Pancreas (tissue), 10 donors: ENCODE data around the gene XKRX. TPM values are rescaled to one million over a fixed set of nuclear protein-coding genes. Genes with fewer than 3 reads are reported as not detected.

ENCODE experiments used
- ATAC-seq, 4 donors: fragments of 200-7000 bp; cut with Tn5 transposase; one replicate each; pipeline versions ENCODE4 v1.8.0 to v1.9.1; 2020; ENCODE audit warnings: mild to moderate bottlenecking in 4 of 4, moderate library complexity in 4 of 4
- DNase-seq, 6 donors: peaks; one replicate each; pipeline ENCODE4 v3.0.0-alpha.2; 2020
- FAIRE-seq: peaks from 2 replicates; lab custom pipeline; 2012; peaks lifted over from hg19 to GRCh38; lab: Jason Lieb, UNC
- H3K27ac ChIP-seq, 4 donors: fragments of 200-600 bp; sonication (generic); 1 replicate in 3 of 4; 2 replicates in 1 of 4; pipeline versions ENCODE4 v1.5.0 to v1.8.0; 2020
- H3K27me3 ChIP-seq, 4 donors: fragments of 200-600 bp; one replicate each; pipeline ENCODE4 v1.8.0; 2021
- H3K36me3 ChIP-seq, 3 donors: fragments of 200-600 bp; sonication (generic) in 1 of 3; one replicate each; pipeline versions ENCODE4 v1.5.0 to v1.8.0; 2020 to 2021
- H3K4me1 ChIP-seq, 3 donors: fragments of 200-600 bp; one replicate each; pipeline ENCODE4 v1.8.0; 2021
- H3K4me3 ChIP-seq, 4 donors: fragments of 200-600 bp; sonication (generic) in 2 of 4; one replicate each; pipeline versions ENCODE4 v1.5.0 to v1.8.0; 2020 to 2021
- H3K9me3 ChIP-seq, 4 donors: fragments of 200-600 bp; one replicate each; pipeline ENCODE4 v1.8.0; 2021
- WGBS, 2 donors: extraction: QIAGEN DNeasy Blood & Tissue Kit; methylation state at CpG; one replicate each; pipeline ENCODE4 v1.1.7; 2013; 5-methylcytosine and 5-hydroxymethylcytosine counted together
- intact Hi-C, 3 donors: fragments of 100-400 bp; cut with DNase I; formaldehyde crosslinking; loops; one replicate each; pipeline versions ENCODE4 v1.11.1 to v1.14.2; 2022
- polyA plus RNA-seq, 2 donors: library from polyadenylated mRNA; stranded (reverse); fragments of 200-250 nt; gene quantifications; one replicate each; pipeline ENCODE4 v1.2.3, GENCODE V29; 2013
- total RNA-seq, 6 donors: library from RNA; stranded (reverse); fragmentation: NEBNext Ultra II Directional in 4 of 6; extraction: Animal tissue kit (Norgen Biotek cat#: 25700) in 4 of 6; gene quantifications; one replicate each; pipeline versions ENCODE4 v1.2.1 to v1.2.4, GENCODE V29; 2021 to 2023
- TF ChIP-seq, protein P1 (sequence below), 4 donors: fragments of 200-600 bp; sonication (generic) in 3 of 4; IDR thresholded peaks; one replicate each; pipeline versions ENCODE4 v1.5.0 to v1.8.0; 2021; ENCODE audit warnings: antibody characterized with exemption in 4 of 4
- donor health status: healthy with polysubstance abuse.
- donor health status: DM: no; HTN: no; CAD: no; lungs with moderate emphysema.
- donor health status: DM: no; HTN: no; CAD: no.
- donor health status: control.
- donor health status: control.
- donor health status: Bipolar disorder and iron deficiency.
- donor health status: DM: yes; HTN: yes; CAD: no.
- donor health status: DM: no; HTN: no; CAD: no.
- donor health status: DM: no; HTN: no; CAD: no.
- donor health status: DM: yes; HTN: yes; CAD: no.

The XKRX gene
- total and polyA plus RNA-seq, 8 donors: 0.05 to 0.35 (median 0.09) TPM; not detected in 2

DNA sequence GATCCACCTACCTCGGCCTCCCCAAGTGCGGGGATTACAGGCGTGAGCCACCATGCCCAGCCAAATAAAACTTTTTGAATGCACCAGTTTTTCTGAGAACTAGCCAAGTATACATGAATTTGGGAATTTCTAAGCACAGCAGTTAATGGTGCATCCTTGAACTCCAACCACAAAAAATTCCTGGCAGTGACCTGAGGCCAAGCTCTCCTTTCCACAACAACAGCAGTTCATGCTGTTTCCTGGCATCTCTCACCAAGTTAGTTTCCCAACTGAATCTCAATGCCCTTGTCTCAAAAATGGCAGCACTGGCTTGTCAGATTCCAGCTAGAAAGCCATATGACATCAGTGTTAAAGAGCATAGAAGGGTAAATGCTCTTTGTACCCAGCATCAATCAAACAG is 15.9 kb upstream of the XKRX start:
- ATAC-seq (no peak), DNase-seq (no peak), FAIRE-seq (no peak)
- intact Hi-C loops: no loop called here
- H3K4me1 ChIP-seq: no peaks in the 10 kb centered on the region
- H3K27me3 ChIP-seq: peaks cover 0 to 7% (median 0%) of the 10 kb centered on the region in 4 donors
- no peak overlapping the region for H3K27ac ChIP-seq
- TF ChIP-seq, protein P1, sequence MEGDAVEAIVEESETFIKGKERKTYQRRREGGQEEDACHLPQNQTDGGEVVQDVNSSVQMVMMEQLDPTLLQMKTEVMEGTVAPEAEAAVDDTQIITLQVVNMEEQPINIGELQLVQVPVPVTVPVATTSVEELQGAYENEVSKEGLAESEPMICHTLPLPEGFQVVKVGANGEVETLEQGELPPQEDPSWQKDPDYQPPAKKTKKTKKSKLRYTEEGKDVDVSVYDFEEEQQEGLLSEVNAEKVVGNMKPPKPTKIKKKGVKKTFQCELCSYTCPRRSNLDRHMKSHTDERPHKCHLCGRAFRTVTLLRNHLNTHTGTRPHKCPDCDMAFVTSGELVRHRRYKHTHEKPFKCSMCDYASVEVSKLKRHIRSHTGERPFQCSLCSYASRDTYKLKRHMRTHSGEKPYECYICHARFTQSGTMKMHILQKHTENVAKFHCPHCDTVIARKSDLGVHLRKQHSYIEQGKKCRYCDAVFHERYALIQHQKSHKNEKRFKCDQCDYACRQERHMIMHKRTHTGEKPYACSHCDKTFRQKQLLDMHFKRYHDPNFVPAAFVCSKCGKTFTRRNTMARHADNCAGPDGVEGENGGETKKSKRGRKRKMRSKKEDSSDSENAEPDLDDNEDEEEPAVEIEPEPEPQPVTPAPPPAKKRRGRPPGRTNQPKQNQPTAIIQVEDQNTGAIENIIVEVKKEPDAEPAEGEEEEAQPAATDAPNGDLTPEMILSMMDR (IDR thresholded peaks at IDR 0.05): no peak
- no peak overlapping the region for H3K4me3 ChIP-seq
- WGBS, 2 donors: 77 to 96% methylated on average over 3 of the region's 3 CpGs
- H3K9me3 ChIP-seq: no peaks in the 10 kb centered on the region
- no peaks in the 10 kb centered on the region for H3K36me3 ChIP-seq

DNA sequence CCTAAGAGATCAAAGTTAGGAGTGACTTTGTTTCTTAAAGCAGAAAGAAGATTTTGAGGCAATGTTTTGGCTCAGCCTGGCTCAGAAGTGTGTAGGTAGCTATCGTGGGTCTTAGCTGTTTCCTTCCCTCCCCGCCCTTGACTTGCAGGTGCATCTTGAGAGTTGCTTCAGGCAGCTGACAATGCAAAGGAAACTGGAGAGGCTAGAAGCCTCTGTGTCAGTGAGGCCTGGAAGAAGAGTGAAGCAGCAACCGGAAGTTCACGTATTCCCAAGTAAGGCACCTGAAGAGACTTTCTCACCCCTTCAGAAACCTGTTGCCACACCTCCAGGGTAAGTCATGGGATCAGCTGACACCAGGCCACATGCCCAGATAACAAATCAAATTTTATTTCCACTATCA is 10.6 kb upstream of the XKRX start:
- intact Hi-C loops: no loop called here
- FAIRE-seq: no peak
- 67 to 69% methylated on average over 4 of the region's 4 CpGs for WGBS, 2 donors

DNA sequence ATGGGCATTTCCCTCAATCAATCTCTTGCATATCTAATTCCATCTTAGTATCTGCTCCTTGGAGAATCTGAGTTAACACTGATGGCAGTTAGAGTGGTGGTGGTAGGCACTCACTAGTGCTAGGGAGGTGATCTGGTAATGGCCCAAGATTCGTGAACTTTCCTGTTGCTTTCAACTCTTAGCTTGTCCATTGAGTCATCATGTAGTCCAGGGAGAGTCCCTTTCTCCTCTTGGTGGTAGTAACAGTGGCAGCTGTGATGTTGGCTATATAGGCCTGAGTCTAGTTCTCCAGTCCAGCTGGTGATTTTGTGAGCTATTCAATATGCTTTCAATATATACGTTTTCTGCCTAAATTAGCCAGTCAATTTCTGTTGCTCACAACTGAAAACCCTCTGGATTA is 7.0 kb upstream of the XKRX start:
- no peak for FAIRE-seq
- intact Hi-C loops: no loop called here
- no peak for DNase-seq
- no peak for ATAC-seq
- TF ChIP-seq, protein P1 (IDR thresholded peaks at IDR 0.05): no peak
- Histone ChIP-seq H3K4me1 (no peaks in the 10 kb centered on the region), H3K36me3 (no peaks in the 10 kb centered on the region), H3K27ac (no peak overlapping the region), H3K27me3 (no peaks in the 10 kb centered on the region), H3K9me3 (no peaks in the 10 kb centered on the region), H3K4me3 (no peak overlapping the region)
- 62 to 77% methylated on average over 2 of the region's 2 CpGs for whole genome bisulfite sequencing, 2 donors

More for the DNA sequence above, 10.6 kb upstream of the XKRX start:
- H3K27me3 ChIP-seq: peaks cover 0 to 7% (median 0%) of the 10 kb centered on the region in 4 donors
- H3K27ac ChIP-seq: no peak overlapping the region
- no peaks in the 10 kb centered on the region for H3K9me3 ChIP-seq
- H3K36me3 ChIP-seq: no peaks in the 10 kb centered on the region
- TF ChIP-seq, protein P1 (IDR thresholded peaks at IDR 0.05): no peak
- DNase-seq: no peak
- H3K4me3 ChIP-seq: no peak overlapping the region
- no peak for ATAC-seq
- no peaks in the 10 kb centered on the region for H3K4me1 ChIP-seq

DNA sequence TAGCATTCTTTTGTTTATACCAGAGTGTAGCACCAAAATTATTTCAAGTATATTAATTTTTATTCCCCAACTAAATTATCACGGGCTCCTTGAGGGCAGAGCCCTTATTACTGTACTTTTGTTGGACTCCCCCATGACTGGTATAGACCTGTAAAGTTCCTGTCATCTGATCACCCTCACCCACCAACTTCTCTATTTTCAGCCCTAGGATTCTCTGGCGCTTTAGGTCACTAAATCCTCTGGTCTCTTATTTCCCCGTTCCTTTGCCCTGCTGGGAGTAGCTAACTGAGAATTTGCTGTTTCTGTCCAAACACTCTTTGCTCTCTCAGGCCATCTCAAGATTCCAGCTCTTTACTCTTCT is 3.2 kb upstream of the XKRX start:
- DNase-seq (no peak), ATAC-seq (no peak), FAIRE-seq (no peak)
- Histone ChIP-seq H3K36me3 (no peaks in the 10 kb centered on the region), H3K4me1 (no peaks in the 10 kb centered on the region), H3K9me3 (no peaks in the 10 kb centered on the region), H3K4me3 (no peak overlapping the region), H3K27ac (no peak overlapping the region), H3K27me3 (no peaks in the 10 kb centered on the region)
- intact Hi-C loops: no loop called here
- TF ChIP-seq, protein P1 (IDR thresholded peaks at IDR 0.05): no peak
- WGBS, 2 donors: 77 to 83% methylated on average over 3 of the region's 3 CpGs

DNA sequence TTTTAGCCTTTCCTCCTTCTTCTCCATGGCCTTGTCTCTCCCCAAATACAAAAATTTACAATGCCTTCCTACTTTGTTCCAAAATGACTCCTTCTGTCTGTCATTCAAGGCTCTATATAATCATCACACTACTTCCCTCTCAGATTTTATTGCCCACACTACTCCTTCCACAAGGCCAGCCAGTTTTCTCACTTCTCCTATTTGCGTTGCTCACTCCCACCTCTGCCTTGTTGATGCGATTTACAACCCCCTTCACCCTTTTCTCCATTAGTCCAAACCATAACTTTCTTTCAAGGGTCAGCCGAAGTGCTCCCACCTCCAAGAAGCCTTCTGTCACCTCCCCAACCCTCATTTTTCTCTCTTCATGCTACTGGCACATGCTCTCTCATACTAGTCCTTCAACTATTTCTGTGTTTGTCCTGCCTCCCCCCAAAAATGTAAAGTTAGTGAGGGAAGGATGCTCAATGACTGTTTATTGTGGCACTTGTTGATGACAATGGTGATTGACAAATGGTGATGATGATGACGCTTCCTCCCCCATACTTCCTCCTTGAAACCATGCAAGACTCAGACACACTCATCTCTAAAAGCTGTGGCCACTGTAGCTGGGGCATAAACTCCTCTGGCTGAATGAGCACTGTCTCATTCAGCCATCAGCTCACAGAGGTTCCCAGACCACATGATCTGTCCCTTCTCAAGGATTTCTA is 2.7 kb upstream of the XKRX start:
- no peak for ATAC-seq
- no peak for FAIRE-seq
- TF ChIP-seq, protein P1 (IDR thresholded peaks at IDR 0.05): no peak
- 68 to 73% methylated on average over 4 of the region's 4 CpGs for WGBS, 2 donors
- Histone ChIP-seq H3K27ac (no peak overlapping the region), H3K36me3 (no peaks in the 10 kb centered on the region), H3K9me3 (no peaks in the 10 kb centered on the region), H3K4me3 (no peak overlapping the region), H3K4me1 (no peaks in the 10 kb centered on the region), H3K27me3 (no peaks in the 10 kb centered on the region)
- DNase-seq: no peak
- intact Hi-C loops: no loop called here
